Bronchial epithelial cell (primary cell): Measurements from ENCODE around the gene SDC1. TPM values are rescaled to one million over a fixed set of nuclear protein-coding genes. Genes with fewer than 3 reads are reported as not detected.

ENCODE experiments used
- DNase-seq: peaks from one replicate; pipeline ENCODE4 v3.0.0-alpha.2; 2010; ENCODE audit warnings: low read depth
- FAIRE-seq: peaks from 2 replicates; lab custom pipeline; 2011; peaks lifted over from hg19 to GRCh38; lab: Jason Lieb, UNC
- H3K27me3 ChIP-seq: 2 replicates; pipeline ENCODE4 v1.5.1; 2011; ENCODE audit warnings: low read length; ENCODE audit not compliant: control insufficient read depth, insufficient read depth
- H3K36me3 ChIP-seq: 2 replicates; pipeline ENCODE4 v1.5.1; 2011; ENCODE audit warnings: low read length; ENCODE audit not compliant: control insufficient read depth, insufficient read depth
- H3K4me3 ChIP-seq: 2 replicates; pipeline ENCODE4 v1.5.1; 2011; ENCODE audit warnings: mild to moderate bottlenecking, low read depth, low read length, control low read depth
- CTCF ChIP-seq: IDR thresholded peaks from 2 replicates; pipeline ENCODE4 v1.5.1; 2011; ENCODE audit warnings: mild to moderate bottlenecking, moderate library complexity, low read length, control low read depth, inconsistent platforms; ENCODE audit not compliant: insufficient read depth, severe bottlenecking
- total RNA-seq: library from RNA; depleted of rRNA; stranded (reverse); fragments of >200 nt; gene quantifications from 2 replicates; pipeline ENCODE4 v1.2.1, GENCODE V29; 2014

Gene SDC1
- total RNA-seq, 1 donor from 2014 or later, result 1,084 TPM

- no peak for TF ChIP-seq CTCF
- no peak for FAIRE-seq
- H3K36me3 ChIP-seq, result peaks cover 28% of the 10 kb centered on the region
- H3K27me3 ChIP-seq, result no peaks in the 10 kb centered on the region
- H3K4me3 ChIP-seq, result no peak overlapping the region
- peak; percentile 44 for DNase-seq
Observed at GRCh38 chr2:20210462-20210861, 14.5 kb downstream of the SDC1 start.

- DNase-seq (peak; percentile 83), FAIRE-seq (no peak)
- TF ChIP-seq CTCF, result no peak
- Histone ChIP-seq H3K27me3 (no peaks in the 10 kb centered on the region), H3K4me3 (no peak overlapping the region), H3K36me3 (peaks cover 37% of the 10 kb centered on the region)
Observed at GRCh38 chr2:20209373-20210109, 15.4 kb downstream of the SDC1 start.

- DNase-seq (no peak), FAIRE-seq (no peak)
- no peak overlapping the region for H3K4me3 ChIP-seq
- H3K27me3 ChIP-seq, result no peaks in the 10 kb centered on the region
- H3K36me3 ChIP-seq, result peaks cover 46% of the 10 kb centered on the region
- no peak for TF ChIP-seq CTCF
Observed at GRCh38 chr2:20208476-20208859, 16.5 kb downstream of the SDC1 start.

- no peak overlapping the region for H3K4me3 ChIP-seq
- DNase-seq, result no peak
- H3K27me3 ChIP-seq, result no peaks in the 10 kb centered on the region
- peaks cover 48% of the 10 kb centered on the region for H3K36me3 ChIP-seq
- FAIRE-seq, result no peak
- TF ChIP-seq CTCF, result no peak
Observed at GRCh38 chr2:20207051-20207450, 17.9 kb downstream of the SDC1 start.

GRCh38 chr2:20205915-20206524 lies 18.9 kb downstream of the SDC1 start:
- Histone ChIP-seq H3K27me3 (no peaks in the 10 kb centered on the region), H3K36me3 (peaks cover 47% of the 10 kb centered on the region), H3K4me3 (no peak overlapping the region)
- TF ChIP-seq CTCF, result peak; percentile 31
- peak; percentile 43 for DNase-seq
- FAIRE-seq, result no peak
